HG02885 (cell line): ENCODE measurements around the gene TMEM185B.
"Not testable (repeated sequence)": the region's sequence is repeated elsewhere in the genome, so short reads cannot be mapped to it uniquely, and the experiment has no call there.

Source experiments
- ATAC-seq: cut with Tn5 transposase; IDR thresholded peaks from one replicate; pipeline ENCODE4 v1.9.1; 2021; ENCODE audit warnings: mild to moderate bottlenecking; ENCODE audit not compliant: unreplicated experiment, poor library complexity

Gene TMEM185B

DNA sequence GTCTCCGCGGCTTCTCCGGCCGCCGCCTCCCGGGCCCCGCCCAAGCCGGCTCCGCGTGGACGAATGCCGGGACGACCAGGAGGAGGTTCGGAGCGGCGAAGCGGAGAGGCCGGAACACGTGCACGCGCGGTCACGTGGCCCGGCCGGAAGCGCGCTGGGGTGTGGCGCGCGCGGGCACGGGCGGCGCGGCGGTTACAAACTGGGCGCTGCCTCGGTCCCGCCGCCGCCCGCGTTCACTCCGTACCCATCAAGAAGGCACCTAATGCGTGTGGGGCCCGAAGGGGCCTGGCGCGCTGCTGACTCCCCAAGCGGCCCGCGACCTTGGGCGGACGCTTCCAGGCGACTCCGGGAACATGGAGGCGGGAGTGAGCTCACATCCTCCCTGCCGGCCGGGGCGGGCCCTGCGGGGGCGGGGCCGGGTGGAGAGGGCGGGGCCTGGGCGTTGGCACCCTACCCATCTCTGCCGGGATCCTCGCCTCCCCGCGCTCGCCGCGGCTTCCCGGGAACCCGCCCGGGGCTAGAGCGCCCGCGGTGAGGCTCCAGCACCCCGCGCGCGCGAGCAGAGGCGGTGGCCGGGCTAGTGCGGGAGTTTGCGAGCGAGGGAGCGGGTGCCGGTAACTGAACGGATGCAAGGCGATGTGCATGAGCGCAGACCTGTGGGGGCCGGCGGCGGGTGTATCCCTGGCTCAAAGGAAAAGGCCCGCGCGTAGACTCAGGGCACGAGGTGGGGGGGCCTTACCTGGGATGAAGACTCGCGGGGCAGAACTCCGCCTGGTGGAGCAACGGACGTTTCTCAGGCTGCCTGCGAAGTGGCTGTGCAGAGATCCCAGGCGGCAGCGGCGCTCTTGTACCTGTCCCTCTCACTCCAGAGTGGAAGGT lies at the start of gene TMEM185B:
Gene TMEM185B (minus strand): TSS at position 367 of the 879 bp plus-strand sequence. CDS start 424 bp downstream, outside the sequence.
- ATAC-seq = peak; percentile 90

DNA sequence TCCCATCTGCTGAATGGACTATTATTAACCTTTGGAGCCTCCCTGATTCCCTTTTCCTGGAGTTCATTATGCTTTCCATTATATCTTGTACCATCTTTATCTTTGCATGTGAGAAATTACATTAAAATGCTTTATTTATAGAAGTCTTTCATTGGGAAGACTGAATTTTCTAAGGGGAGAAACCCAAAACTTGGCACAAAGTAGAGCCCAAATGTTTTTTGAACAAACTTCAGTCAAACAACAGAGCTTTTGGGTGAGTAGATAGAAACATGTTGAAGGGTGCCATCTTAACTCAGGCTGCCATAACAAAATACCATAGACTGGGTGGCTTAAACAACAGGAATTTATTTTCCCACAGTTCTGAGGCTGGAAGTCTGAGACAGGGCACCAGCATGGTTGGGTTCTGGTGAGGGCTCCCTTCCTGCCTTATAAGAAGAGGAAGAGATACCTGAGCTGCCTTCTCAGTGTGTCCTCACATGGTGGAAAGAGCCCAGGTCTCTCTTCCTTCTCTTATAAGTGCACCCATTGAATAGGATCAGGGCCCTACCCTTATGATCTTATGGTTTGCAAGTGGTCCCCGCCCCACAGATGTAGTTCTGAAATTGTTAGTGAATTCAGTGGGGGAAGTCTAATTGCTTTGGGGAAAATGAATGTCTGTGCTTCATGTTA lies 48.6 kb upstream of the TMEM185B start:
- ATAC-seq = no peak

DNA sequence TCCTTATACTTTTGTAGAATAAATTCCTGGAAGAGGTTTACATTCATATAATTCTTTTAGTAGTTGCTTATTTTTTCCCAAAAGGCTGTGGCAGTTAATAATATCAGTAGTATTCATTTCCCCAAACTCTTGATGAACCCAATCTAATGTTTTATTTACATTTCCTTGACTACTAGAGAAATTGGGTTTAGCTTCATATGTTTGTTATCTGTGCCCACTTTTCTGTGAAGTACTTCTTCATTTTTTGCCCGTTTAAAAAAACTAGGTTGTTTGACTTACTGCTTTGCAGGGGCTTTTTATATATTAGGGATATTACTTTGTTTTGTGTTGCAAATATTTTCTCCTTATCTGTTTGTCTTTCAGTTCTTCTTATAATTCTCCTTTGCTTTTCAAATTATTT lies 46.6 kb upstream of the TMEM185B start:
- no peak for ATAC-seq

DNA sequence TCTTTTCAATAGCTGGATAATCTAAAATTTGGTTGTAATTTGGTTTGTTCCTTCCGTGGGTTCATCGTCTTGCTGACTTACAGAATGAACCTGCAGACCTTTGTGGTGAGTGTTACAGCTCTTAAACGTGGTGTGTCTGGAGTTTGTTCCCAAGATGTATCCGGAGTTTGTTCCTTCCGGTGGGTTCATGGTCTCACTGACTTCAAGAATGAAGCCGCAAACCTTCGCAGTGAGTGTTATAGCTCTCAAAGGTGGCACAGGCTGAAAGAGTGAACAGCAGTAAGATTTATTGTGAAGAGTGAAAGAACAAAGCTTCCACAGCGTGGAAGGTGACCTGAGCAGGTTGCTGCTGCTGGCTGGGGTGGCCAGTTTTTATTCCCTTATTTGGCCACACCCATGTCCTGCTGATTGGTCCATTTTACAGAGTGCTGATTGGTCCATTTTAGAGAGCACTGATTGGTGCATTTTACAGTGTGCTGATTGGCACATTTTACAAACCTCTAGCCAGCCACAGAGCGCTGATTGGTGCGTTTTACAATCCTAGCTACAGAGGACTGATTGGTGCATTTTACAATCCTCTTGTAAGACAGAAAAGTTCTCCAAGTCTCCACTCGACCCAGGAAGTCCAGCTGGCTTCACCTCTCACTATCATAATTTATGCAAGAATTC lies 46.0 kb upstream of the TMEM185B start:
- ATAC-seq = no peak

DNA sequence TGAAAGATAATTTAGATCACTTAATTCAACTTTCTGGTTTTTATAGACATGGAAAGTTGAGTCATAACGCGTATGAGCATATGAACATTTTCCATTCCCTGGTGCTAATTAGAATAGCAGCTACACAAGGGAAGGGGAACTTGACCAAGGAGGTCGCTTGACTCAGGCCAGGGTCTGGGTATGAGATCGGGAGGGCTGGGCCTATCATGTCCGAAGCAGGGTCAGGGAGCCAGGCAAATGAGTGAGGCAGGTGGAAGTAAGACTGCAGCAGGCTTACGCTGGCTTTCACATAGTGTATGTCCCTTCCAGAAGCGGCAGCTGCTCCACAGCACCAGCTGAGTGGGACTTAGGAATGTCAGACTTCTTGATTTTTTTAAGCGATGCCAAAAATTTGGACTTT lies 44.1 kb upstream of the TMEM185B start:
- no peak for ATAC-seq

DNA sequence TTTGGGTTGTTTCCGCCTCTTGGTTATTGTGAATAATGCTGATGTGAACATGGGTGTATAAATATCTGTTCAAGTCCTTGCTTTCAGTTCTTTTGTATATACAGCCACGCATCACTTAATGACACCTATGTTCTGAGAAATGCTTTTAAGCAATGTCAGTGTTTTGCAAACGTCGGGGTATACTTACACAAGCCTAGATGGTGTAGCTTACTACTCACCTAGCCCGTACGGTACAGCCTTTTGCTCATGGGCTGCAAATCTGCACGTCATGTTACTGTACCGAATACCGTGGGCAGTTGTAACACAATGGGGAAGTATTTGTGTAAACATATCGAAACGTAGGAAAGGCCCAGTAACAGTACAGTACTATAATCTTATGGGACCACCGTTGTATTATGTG lies 41.8 kb upstream of the TMEM185B start:
- ATAC-seq = peak; percentile 72

DNA sequence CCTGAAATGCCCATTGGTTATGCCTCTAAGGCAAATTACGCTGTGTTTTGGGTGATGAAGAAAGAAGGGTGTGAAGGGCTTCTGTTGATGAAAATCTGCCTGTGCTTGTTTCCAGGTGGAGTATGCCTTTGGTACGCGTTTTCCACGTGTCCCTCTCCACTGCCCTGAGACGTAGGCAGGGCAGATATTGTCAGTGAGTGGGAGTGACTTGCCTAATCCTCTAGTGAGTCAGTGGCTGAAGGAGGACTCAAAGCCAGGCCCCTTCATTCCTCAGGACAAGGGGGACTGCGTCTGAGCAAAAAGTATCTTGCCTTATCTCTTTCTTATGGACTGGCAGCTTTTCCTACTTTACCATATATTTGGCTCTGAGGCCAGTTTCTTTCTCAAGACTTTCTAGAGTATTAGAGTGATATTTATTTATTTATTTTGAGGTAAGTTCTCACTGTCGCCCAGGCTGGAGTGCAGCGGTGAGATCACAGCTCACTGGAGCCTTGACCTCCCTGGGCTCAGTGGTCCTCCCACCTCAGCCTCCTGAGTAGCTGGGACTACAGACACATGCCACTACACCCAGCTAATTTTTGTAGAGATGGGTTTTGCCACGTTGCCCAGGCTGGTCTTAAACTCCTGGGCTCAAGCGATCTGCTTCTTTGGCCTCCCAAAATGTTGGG lies 39.7 kb upstream of the TMEM185B start:
- no peak for ATAC-seq

DNA sequence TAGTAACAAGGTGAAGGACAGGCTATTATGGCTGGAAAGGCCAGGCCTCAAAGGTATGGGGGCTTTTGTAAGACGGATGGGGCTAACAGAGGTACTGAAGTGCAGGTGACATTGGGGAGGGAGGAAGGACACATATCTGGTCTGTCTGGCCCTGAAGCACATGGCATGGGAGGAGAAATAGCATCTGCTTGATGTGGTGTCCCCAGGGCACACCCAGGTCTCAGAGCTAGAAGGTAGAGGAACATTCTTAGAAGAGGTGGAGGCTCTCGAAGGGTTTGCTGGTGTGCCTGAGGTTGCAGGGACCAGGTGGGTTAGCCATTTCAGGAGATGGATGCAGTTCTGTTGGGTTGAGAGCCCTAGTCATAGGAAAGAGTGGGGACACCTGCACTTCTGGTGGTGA lies 39.0 kb upstream of the TMEM185B start:
- no peak for ATAC-seq

DNA sequence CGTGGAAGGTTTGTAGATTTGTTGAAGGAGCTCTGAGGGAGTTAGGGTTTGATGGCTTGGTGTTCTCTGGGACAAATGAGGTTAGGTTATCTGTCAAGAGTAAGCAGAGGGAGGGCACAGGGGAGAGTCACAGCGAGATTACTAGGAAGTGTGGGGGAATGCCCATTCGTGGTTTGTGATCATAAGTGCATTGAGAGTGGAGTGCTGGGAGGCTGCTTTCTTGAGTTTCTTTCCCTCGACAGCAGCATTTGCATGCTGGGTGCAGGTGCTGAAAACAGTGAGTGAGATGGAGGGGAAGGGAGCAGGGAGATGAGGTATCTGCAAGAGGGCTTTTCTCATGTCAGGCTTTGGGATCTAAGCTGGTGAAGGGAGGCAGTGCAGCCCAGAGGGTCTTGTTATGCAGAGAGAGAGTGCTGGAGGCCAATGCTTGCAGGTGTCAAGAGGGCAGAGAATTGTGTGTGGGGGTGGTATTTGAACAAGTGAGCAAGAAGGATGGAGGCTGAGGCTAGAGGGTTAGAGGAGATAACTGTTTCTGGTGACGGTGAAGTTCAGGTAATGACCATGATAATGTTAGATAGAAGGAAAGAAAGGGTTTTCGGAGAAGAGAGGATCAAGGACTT lies 38.3 kb upstream of the TMEM185B start:
- peak; percentile 74 for ATAC-seq

DNA sequence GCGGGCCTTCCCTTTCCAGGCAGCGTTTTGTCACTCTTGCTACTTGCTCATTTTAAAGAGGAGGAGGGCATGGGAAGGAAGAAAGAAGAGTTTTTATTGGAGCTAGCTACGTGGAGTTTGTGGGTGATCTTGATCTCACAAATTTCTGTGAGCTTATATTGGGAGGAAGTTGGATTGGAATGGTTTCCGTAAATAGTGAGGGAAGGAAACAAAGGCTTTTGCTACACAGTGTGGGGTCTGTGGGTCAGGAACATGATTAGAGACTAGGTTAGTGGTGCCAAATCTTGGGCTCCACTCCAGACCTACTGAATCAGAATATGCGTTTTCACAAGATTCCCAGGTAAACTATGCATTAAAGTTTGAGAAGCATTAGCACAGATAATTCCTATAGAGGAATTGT lies 37.5 kb upstream of the TMEM185B start:
- no peak for ATAC-seq

DNA sequence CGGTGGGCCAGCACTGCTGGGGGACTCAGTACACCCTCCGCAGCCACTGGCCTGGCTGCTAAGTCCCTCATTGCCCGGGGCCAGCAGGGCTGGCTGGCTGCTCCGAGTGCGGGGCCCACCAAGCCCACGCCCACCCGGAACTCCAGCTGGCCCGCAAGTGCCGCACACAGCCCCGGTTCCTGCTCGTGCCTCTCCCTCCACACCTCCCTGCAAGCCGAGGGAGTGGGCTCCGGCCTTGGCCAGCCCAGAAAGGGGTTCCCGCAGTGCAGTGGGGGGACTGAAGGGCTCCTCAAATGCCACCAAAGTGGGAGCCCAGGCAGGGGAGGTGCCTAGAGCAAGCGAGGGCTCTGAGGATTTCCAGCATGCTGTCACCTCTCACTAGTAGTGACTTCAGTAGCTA lies 36.7 kb upstream of the TMEM185B start:
- not testable (repeated sequence) for ATAC-seq

DNA sequence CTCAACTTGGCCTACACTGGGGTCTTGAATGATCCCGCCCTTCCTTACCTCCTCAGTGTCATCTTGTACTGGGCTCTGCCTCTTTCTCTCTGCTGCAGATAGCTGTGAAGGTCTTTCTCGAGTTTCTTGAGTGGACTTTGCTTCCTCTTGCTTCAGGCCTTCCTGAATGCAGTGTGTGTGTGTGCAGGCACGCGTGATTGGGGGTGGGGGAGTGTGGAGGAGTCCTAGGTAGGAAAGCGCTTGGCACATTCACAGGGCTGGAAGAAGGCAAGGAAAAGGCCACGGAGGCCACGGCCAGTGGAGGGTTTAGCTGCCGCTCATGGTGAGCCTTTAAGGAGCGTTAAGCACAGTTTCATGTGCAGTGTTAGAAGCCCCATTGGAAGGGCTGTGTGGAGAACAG lies 35.0 kb upstream of the TMEM185B start:
- ATAC-seq = no peak

DNA sequence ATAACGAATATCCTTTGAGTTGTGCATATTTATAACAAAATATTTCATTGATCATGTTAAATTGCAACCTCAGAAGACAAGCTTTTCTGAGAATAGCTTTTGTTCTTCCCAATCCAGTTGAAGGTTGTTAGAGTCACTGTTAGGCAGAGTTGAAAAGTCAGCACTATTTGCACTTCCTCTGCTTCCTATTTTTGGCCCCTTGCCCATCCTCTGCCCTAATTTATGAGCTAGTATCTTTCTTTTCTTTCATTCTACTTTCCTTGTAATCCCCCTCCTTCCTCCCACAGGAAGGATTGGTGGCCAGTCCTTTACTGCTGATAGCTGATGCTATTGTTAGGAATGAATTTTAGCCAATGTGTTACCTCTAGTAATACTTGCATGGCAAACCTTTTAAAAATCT lies 34.3 kb upstream of the TMEM185B start:
- no peak for ATAC-seq

DNA sequence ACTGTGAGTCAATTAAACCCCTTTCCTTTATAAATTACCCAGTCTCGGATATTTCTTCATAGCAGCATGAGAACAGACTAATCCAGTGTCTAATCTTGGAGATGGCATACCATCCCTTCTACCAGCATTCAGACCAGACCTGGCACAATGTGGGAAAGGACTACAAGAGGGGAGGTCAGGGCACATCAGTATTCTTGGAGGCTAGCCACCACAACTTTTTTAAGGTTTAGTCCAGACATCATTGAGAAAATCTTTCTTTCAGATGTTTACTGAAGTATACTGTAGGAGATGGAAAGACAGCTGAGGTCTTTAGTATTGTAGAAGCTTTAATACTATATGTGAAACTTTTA lies 33.4 kb upstream of the TMEM185B start:
- no peak for ATAC-seq

DNA sequence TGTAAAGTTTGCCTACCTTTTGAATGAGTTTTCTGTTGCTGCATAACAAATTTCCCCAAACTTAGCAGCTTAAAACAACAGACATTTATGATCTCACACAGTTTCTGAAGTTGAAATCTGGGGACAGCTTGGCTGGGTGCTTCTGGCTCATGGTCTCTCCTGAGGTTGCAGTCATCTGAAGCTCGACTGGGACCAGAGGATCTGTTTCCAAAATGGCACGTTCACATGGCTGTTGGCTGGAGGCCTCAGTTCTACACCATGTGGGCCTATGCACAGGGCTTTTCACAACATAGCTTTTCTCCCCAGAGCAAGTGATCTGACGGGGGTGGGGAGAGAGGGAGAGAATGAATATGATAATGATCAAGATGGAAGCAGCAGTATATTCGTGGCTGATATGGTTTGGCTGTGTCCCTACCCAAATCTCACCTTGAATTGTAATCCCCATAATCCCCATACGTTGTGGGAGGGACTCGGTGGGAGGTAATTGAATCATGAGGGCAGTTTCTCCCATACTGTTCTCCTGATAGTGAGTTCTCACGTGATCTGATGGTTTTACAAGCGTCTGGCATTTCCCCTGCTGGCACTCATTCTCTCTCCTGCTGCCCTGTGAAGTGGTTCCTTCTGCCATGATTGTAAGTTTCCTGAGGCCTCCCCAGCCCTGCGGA lies 32.9 kb upstream of the TMEM185B start:
- ATAC-seq = no peak

DNA sequence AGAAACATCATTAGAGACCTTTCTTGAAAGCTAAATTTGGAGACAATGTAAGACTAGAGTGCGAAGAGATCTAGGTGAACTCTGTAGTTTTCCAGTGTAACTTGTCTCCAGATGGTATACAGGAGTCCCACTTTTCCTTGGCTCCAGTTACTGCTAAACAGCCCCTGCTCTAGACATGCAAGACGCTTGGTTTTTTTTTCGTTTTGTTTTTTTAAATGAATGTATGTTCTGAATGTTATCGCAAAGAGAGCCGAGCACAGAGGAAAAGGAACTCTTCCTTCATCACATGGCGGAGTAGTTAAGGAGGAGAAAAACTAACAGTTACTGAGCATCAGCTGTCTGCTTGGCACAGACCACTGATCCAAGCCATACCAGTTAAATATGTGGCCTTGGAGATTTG lies 31.9 kb upstream of the TMEM185B start:
- no peak for ATAC-seq

DNA sequence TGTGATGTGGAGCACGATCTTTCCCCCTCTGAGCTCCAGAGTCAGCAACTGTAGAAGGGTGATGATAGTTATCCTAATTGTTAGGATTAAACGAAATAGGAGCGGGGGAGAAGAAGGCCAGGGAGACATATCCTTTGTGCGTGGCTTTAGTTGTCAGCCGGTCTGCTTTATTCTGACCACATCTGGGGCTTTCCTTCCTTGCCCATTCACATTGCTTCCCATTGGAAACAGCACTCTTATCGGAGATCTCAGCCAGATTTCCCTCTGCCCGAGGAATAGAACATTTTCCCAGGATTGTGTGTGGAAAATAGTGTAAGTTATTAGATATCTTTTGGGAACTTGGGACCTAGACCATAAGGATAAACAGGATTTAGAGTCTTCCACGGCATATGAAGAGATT lies 31.0 kb upstream of the TMEM185B start:
- no peak for ATAC-seq

DNA sequence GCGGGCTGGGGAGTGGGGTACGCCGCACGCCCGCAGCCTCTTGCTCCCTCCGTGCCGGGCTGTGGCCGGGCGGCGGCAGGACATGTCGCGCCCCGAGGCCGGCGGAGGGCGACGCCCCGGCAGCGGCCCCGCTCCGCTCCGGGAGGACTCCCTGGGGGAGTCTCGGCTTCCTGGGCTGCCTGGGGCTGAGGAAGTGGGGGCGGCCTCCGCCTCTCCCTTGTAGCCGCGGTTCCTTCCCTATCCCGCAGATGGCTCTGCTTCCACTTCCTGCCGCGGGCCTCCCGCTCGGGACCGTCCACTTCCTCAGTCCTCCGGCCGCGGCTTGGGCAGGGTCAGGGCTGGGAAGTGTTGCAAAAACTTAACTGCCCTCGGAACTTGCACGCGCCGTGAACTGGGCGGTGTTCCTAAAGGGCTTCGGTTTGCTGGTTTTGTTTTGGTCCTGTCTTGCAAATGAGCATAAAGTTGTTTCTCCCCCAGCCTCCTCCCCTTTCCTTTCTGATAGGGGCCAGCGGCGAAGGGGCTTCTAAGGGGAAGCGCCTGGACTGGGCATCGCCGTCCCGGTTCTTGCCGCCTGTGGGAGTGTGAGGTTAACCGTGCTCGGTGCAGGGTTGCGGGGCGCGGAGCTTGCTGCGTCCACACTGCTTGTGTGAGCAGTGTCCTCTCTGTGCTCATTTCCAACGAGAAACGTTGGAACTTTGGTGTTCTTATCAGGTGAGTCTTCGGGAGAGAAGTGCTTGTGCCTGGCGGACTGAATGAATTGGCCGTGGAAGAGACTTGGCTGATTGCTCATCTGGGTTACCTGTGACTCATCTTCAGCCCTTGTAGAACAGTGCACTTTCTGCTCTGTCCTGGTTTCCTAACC lies 30.1 kb upstream of the TMEM185B start:
- ATAC-seq = peak; percentile 35
